GM18858 (cell line): ENCODE measurements around the gene YTHDF2.

Experiments
- ATAC-seq: cut with Tn5 transposase; IDR thresholded peaks from one replicate; pipeline ENCODE4 v1.9.1; 2021; ENCODE audit not compliant: unreplicated experiment

The YTHDF2 gene

DNA sequence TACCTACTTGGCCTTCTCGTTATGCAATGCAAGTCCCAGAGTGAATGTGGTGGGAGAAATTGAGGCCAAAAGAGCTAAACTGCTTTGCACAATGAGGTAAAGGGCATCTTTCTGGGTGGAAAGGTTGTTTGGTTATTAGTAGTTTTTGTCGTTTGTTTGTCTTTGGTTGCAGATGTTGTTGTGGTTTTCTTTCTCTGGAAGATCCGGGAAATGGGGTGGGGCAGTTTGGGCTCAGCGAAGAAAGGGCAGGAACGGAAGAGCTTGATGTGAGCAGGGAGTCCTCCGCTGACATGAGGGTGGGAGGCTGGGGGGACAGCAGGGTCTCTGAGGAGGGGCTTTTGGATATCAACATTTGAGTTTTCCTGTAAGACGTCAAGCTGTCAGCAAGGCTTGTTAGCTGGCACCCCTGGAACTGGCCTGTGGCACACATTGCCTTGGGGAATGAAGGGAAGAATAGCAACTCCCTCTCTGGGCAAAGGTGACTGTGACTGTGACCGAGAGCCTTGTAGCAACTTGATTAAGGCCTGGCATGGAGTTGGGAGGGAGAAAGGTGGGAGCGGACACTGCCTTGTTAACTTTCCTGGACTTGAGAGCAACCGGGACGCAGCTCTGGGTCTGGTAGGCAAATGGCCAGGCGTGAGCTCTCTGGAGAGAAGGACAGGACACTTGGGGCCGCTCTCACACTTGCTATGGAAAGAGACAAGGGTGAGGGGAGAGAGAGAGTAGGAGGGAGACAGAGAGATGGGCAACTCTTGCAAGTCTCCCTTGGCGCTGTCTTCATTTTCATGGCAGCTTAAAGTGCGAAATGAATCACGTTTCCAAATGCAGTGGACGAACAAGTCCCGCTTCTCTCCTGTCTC is 59.8 kb downstream of the YTHDF2 start:
- no peak for ATAC-seq

- ATAC-seq: no peak
Observed at GRCh38 chr1:28800324-28800723, 63.6 kb downstream of the YTHDF2 start.

GRCh38 chr1:28801461-28801860 is 64.7 kb downstream of the YTHDF2 start:
- no peak for ATAC-seq

- no peak for ATAC-seq
Observed at GRCh38 chr1:28803051-28803450, 66.3 kb downstream of the YTHDF2 start.

DNA sequence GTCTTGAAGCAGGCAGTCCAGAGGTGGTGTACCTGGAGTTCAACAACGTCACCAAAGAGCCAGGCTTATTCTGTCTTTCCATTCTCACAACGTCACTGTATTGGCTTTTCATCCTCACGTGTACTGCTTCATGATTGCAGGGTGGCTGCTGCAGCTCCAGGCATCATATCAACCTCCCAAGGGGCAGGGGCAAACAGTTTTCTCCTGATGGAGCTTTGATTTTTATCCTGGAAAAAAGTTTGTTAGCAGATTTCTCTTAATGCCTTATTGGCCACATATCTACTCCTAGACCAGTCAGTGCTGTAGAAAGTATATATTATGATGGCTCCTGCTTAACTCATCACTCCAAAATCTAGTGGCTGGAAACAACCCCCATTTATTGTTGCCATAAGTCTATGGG is 66.9 kb downstream of the YTHDF2 start:
- no peak for ATAC-seq

- ATAC-seq: no peak
Observed at GRCh38 chr1:28804071-28804470, 67.3 kb downstream of the YTHDF2 start.

- no peak for ATAC-seq
Observed at GRCh38 chr1:28807046-28807445, 70.3 kb downstream of the YTHDF2 start.

DNA sequence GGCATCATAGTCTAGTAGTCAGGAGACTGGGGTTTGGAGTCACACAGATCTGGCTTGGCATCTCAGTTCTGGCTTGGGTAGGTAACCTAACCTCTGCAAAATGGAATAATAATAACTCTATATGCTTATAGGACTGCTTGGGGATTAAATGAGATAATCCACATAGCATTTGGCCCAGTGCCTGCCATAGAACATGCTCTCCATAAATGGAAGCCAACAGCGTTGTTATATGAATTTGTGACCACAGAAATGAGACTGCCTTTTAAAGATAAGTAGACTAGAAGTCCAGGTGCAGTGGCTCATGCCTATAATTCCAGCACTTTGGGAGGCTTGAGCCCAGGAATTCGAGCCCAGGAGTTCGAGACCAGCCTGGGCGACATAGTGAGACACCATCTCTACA is 71.2 kb downstream of the YTHDF2 start:
- ATAC-seq: no peak

DNA sequence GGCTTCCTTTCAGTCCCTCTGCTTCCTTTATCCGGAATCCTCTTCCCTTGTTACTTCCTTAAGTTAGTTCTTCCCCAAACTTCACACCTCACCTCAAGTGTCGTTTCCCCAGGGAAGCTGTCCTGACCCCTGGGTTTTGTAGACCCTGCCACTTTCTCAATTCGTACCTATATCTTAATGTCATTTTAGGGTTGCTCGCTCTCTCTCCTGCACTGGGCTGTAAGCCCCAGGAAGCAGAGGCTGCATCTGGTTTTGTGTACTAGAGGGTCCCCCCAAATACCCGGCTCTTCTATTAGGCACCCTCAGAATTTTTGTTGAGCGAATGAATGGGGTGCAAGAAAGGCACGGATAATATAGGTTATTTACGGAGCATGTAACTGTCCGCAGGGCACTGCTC is 74.6 kb downstream of the YTHDF2 start:
- no peak for ATAC-seq

DNA sequence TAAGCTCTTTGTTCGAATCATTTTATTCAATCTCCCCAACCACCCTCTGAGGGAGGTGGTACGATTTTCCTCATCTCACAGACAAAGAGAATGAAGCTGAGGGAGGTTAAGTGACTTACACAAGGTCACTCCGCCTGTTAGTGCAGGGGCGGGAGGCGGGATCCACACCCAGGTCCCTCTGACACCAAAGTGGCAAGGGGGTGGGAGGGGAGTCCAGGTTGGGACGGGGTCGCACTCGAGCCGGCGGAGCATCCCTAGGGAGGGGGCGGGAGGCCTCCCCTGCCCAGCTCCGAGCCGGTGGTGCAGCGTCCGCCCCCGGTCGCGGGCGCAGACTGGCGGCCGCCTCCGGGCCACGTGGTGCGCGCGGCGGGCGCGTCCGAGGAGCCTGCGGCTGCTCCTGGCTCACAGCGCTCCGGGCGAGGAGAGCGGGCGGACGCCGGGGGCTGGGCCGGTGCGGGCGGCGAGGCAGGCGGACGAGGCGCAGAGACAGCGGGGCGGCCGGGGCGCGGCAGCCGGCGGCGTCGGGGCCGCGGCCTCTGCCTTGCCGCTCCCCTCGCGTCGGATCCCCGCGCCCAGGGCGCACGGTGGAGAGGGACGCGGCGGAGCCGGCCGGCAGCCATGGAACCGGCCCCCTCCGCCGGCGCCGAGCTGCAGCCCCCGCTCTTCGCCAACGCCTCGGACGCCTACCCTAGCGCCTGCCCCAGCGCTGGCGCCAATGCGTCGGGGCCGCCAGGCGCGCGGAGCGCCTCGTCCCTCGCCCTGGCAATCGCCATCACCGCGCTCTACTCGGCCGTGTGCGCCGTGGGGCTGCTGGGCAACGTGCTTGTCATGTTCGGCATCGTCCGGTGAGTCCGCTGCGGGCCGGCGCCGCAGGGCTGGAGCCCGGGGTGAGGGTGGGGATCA is 75.3 kb downstream of the YTHDF2 start, which contains the start of gene OPRD1:
OPRD1 (plus strand) TSS at position 405 of the 903 bp plus-strand sequence; CDS start at position 619, 214 bp downstream.
- no peak for ATAC-seq

DNA sequence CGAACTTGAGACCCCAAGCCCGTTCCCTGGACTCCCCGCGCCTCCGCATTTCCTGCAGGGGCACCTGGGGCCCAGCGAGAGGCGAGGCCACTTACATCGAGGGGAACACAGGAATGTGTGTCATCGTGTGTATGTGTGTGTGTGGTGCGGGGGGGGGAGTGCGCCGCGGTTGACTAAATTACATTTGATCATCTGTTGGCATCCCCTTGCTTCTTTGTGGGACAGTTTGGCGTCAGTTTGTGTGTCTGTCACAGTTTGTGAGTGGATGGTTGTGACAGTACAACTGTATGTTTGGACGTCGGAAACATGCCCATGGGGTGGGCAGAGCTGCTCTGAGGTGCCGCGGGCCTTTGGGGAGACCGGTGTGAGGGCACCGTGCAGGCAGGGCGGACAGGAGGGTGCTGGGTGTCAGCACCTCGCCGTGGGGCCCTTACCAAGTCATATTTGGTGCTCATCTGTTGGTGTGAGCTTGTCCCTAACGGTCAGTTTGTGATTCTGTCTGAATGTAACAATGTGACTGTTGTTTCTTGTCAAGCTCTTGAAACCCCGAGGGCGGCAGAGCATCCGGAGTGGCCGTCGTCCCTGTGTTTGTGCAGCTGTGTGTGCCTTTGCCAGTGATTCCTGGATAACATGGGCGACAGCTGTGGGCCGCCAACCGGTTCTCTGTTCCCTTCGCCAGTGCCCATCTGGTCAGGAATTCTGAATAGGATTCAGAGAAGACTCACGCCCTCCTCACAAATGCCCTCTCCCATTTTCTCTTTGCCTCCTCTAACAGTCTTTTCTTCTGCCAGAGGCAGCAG is 76.1 kb downstream of the YTHDF2 start:
- ATAC-seq: no peak

DNA sequence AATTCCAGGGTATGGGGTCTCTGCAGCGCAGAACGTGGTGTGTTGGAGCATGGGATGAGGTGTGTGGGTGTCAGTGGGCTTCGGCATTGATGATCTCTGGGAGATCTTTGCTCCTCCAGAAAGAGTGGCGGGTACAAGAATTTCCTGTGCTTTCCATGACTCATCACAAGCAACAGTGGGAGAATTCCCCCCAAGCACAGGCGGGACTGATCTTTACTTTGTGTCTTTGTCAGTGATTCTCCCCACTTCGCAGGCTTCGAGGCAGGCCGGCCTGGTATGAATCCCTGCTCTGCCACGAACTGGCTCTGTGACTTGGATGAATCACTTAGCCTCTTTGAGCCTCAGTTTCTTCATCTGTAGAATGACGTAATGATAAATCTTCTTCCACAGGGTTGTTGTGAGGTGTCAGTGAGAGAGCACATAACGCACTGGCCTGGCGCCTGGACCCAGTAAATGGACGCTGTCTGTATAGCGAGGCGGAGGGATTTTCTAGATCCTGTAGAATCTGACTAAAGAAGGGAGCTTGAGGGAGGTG is 77.3 kb downstream of the YTHDF2 start:
- ATAC-seq: no peak

DNA sequence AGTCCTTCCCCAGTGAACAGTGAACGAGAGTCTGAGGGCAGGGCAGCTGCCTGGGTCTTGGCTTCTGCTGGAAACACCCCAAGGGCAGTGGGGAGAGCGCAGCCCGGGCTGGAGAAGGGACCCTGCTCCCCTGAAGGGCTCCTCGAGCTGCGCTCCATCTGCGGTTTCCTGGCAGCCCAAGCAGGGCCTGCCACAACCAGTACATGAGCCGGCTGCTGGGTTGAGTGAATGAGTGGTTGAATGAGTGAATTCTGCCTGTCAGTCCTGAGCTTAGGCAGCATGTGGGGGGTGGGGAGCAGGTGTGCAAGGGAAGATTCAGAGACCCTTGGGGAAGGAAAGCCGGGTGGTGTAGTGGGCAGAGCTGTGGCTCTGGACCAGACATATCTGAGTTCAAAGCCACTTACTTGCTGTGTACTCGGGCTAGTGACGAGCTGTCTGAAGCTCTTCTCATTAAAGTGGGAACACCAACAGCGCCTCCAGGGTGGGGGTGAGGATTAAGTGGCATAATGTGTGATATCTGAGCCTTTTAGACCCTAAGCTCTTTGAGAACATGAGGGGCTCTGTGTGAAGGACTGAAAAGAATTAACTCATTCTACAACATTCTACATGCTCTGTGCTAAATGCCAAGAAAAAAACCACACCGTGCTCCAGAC is 78.9 kb downstream of the YTHDF2 start:
- ATAC-seq: no peak

DNA sequence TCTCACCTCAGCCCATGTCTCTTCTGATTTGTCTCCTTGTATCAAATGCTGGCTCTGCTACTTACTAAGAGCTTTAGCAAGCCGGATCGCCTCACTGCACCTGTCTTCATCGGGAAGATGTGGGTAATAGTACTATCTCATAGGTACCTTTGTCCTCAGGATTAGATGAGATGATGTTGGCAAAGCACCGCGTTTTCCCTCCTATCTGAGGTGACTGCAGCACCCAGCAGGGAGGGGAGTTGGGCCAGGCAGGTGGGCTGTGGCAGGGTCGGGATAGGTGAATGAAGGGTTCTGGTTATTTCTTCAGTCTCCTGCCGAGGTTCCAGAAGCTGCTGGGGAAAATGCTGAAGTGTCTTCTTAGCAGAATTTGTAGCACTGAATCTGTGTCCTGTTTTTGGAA is 80.4 kb downstream of the YTHDF2 start:
- no peak for ATAC-seq

GRCh38 chr1:28819020-28819419 is 82.3 kb downstream of the YTHDF2 start:
- ATAC-seq: no peak
